Lung microvascular endothelial cell (primary cell): ENCODE results near the gene IFNA21. TPM values are rescaled to one million over a fixed set of nuclear protein-coding genes. Genes with fewer than 3 reads are reported as not detected.
"Not testable (repeated sequence)": the region's sequence is repeated elsewhere in the genome, so short reads cannot be mapped to it uniquely, and the experiment has no call there.

Experiments used
- DNase-seq, 2 donors: peaks; one replicate each; pipeline versions ENCODE4 v3.0.0 to v3.0.0-alpha.2; 2010; ENCODE audit warnings: low read depth in 2 of 2
- total RNA-seq: library from RNA; depleted of rRNA; stranded (reverse); fragments of >200 nt; gene quantifications from 2 replicates; pipeline ENCODE4 v1.2.1, GENCODE V29; 2014

IFNA21 gene
- total RNA-seq, 1 donor from 2014 or later: not detected

GRCh38 chr9:21141427-21141882 lies 25.0 kb downstream of the IFNA21 start, which contains the start of gene IFNW1:
Gene IFNW1 (minus strand): TSS chr9:21141832. CDS start chr9:21141570, 262 bp downstream.
- DNase-seq: no peak

GRCh38 chr9:21137020-21137419 lies 29.4 kb downstream of the IFNA21 start:
- DNase-seq: no peak

GRCh38 chr9:21135736-21136135 lies 30.7 kb downstream of the IFNA21 start:
- DNase-seq: no peak

GRCh38 chr9:21128186-21128585 lies 38.3 kb downstream of the IFNA21 start:
- DNase-seq: not testable (repeated sequence)

- no peak for DNase-seq
Observed at GRCh38 chr9:21121595-21122251, 44.7 kb downstream of the IFNA21 start.

GRCh38 chr9:21121079-21121478 lies 45.4 kb downstream of the IFNA21 start:
- no peak for DNase-seq

GRCh38 chr9:21119093-21119770 lies 47.2 kb downstream of the IFNA21 start:
- peak; percentile 11 to 16 for DNase-seq

Other genes starting within 250 kb of the IFNA21 start
- under 0.01 and 0.65 TPM in 2 replicates for gene HACD4, start 135.0 kb downstream of the IFNA21 start, total RNA-seq
- gene IFNB1, start 88.7 kb downstream of the IFNA21 start, total RNA-seq: not detected in 2 replicates
- not detected in 2 replicates for gene IFNW1, start 24.8 kb downstream of the IFNA21 start, total RNA-seq
- not detected in 2 replicates for gene IFNA4, start 20.9 kb upstream of the IFNA21 start, total RNA-seq
- not detected in 2 replicates for gene IFNA7, start 35.5 kb upstream of the IFNA21 start, total RNA-seq
- not detected in 2 replicates for gene IFNA10, start 40.5 kb upstream of the IFNA21 start, total RNA-seq
- not detected in 2 replicates for gene IFNA16, start 50.7 kb upstream of the IFNA21 start, total RNA-seq
- gene IFNA17, start 61.6 kb upstream of the IFNA21 start, total RNA-seq: not detected in 2 replicates
- gene IFNA14, start 73.3 kb upstream of the IFNA21 start, total RNA-seq: not detected in 2 replicates
- not detected in 2 replicates for gene IFNA5, start 138.7 kb upstream of the IFNA21 start, total RNA-seq
- gene KLHL9, start 168.7 kb upstream of the IFNA21 start, total RNA-seq: 23.5 and 33.7 TPM in 2 replicates
- not detected in 2 replicates for gene IFNA6, start 184.2 kb upstream of the IFNA21 start, total RNA-seq
- not detected in 2 replicates for gene IFNA13, start 201.4 kb upstream of the IFNA21 start, total RNA-seq
- gene IFNA2, start 218.7 kb upstream of the IFNA21 start, total RNA-seq: not detected in 2 replicates
- gene IFNA8, start 242.5 kb upstream of the IFNA21 start, total RNA-seq: not detected in 2 replicates